Loucy (cell line): ENCODE results near the gene KSR2.

Experiments used
- CTCF ChIP-seq: fragments of 200-600 bp; sonication (generic); conservative IDR thresholded peaks from 2 replicates; pipeline ENCODE4 v1.5.1; 2014; ENCODE audit warnings: mild to moderate bottlenecking, antibody characterized with exemption, low read length
- EZH2phosphoT487 ChIP-seq: fragments of 200-600 bp; IDR thresholded peaks from 2 replicates; pipeline ENCODE4 v1.6.1; 2018; ENCODE audit warnings: antibody characterized with exemption, mild to moderate bottlenecking, moderate library complexity, borderline replicate concordance

DNA sequence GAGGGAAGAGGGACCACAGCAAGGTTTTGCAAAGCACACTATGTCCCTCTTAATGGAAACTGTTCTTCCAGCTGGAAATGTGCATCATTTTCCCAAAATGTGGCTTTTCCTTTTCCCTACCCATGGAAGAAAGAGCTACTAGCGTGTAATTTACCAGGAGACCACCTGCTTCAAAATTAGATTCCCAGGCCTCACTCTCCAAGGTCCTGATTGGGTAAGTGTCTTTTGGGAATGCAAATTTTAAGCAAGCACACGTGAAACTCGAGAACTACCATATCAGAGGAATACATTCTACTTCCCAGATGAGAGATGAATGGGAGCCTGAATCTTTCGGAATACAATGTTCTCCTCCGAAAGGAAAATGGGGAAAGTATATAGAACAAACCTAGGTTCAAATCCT lies 405.8 kb downstream of the KSR2 start:
- TF ChIP-seq CTCF = no peak
- no peak for TF ChIP-seq EZH2phosphoT487
